ENCODE data around the gene GOLGA6B.
"Not testable (repeated sequence)": the region's sequence is repeated elsewhere in the genome, so short reads cannot be mapped to it uniquely, and the experiment has no call there.

Gene GOLGA6B, protein sequence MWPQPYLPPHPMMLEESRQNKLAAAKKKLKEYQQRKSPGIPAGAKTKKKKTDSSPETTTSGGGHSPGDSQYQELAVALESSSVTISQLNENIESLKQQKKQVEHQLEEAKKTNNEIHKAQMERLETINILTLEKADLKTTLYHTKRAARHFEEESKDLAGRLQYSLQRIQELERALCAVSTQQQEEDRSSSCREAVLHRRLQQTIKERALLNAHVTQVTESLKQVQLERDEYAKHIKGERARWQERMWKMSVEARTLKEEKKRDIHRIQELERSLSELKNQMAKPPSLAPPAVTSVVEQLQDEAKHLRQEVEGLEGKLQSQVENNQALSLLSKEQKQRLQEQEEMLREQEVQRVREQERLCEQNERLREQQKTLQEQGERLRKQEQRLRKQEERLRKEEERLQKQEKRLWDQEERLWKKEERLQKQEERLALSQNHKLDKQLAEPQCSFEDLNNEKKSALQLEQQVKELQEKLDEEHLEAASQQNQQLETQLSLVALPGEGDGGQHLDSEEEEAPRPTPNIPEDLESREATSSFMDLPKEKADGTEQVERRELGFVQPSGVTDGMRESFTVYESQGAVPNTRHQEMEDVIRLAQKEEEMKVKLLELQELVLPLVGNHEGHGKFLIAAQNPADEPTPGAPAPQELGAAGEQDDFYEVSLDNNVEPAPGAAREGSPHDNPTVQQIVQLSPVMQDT

DNA sequence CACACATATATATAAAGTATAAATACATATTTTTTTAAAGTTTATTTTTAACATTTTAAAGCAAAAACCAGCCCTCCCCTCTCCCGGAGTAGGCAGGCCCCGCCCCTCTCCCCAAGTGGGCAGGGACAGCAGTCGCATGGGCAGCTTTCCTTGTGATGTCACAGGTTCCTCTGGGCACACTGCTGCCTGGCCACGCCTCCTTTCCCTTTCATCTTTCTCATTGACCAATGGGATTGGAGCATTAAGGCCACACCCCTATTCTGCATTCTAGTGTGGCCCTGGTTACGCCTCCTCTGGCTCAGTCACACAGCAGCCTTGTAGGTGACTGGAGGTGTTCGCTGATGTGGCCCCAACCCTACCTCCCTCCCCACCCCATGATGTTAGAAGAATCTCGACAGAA is at the start of gene GOLGA6B:
TSS of gene GOLGA6B (plus strand) at position 301 of the 400 bp plus-strand sequence. CDS start at position 342, 41 bp downstream.
- DNase-seq, result not testable (repeated sequence)

DNA sequence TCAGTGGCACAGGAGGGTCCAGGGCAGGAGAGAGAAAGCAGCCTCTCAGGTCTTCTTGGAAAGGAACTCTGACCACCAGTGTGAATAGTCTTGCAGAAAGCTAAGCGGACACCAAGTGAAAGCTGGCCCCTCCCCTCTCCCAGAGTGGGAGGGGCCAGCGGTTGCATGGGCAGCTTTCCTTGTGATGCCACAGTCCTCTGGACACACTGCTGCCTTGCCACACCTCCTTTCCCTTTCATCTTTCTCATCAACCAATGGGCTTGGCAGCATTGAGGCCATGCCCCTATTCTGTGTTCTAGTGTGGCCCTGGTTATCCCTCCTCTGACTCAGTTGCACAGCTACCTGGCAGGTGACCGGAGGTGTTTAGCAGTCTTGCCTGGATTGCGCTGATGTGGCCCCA is 49.7 kb upstream of the GOLGA6B start:
- no peak for DNase-seq

DNA sequence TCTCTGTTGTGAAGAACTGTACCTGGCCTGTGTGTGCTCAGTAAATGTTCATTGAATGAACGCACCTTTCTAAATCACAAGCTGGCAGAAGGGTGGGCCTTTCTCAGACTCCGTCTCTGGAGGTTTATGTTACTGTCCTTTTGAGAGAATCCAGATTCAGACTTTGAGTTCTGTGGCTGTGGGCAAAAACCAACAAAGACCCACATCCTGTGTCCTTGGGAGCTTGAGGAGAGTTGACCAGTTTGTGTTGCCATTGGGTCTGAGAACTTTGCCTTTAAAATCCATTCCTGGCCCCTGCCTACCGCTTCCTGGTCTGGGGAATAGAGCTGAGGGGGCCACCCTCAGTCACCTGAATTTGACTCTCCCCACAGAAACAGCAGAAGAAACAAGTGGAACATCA is 46.4 kb upstream of the GOLGA6B start:
- DNase-seq, result not testable (repeated sequence)

DNA sequence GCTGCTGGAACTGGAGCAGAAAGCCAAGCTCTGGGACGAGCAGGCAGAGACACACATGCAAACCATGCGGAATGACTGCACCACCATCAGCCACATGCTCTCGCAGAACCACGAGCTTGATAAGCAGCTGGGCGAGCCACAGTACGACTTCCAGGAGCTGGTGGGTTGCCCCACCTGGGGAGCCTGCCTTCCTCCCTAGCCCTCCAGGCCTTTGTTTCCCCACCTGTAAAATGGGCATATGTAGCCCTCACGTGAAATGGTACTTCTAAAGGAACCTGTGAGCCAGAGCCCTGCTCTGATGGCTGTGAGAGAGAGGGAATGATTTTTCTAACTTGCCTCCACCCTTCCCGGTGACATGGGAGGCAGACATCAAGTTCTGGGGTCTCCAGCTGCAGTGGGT is 44.6 kb upstream of the GOLGA6B start:
- no peak for DNase-seq

DNA sequence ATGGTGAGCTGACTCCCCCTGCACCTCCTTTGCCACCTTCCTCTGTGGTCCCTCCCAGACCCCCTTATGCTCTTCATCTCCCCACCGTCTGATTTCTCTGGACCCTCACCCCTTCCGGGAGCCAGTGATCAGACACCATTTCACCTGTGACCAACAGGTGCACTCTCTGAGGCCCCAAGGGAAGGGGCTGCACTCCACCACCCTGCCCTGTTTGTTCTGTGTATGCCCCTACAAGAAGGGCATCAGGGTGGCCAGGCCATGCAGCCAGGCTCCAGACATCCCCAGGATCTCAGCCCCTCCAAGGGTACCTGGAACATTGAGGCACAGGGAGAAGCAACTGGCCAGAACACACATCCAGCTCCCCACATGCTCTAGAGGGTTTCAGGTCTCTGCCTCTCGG is 42.2 kb upstream of the GOLGA6B start:
- DNase-seq, result not testable (repeated sequence)

DNA sequence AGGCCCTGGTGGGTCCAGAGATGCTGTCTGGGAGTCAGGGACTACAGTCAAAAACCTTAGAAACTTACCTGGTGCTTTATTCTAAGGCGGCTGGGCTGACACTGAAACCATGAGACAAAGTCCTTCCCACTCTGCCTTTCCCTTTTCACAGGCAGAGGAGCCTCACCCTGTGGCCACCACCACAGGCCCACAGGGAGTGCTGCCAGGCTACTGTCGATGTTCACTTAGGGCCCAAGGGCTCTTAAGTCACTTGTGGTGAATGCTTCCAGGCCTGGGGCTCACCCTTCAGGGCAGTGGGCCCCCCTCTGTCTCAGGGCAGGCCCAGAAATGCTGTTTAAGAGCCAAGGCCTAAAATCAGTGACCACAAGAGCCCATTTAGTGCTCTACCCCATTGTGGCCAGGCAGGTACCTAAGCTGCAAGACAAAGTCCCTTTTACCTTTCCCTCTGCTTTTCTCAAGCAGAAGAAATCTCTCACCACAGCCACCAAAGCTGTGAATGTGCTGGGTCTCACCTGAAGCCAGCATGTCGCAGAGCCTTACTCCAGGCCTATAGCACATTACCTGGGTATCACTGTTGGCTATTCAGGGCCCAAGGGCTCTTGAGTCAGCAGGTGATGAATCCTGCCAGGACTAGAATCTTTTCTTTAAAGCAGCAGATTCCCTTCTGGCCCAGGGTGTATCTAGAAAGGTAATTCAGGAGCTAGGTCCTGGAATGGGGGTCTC is 39.5 kb upstream of the GOLGA6B start:
- DNase-seq, result no peak

DNA sequence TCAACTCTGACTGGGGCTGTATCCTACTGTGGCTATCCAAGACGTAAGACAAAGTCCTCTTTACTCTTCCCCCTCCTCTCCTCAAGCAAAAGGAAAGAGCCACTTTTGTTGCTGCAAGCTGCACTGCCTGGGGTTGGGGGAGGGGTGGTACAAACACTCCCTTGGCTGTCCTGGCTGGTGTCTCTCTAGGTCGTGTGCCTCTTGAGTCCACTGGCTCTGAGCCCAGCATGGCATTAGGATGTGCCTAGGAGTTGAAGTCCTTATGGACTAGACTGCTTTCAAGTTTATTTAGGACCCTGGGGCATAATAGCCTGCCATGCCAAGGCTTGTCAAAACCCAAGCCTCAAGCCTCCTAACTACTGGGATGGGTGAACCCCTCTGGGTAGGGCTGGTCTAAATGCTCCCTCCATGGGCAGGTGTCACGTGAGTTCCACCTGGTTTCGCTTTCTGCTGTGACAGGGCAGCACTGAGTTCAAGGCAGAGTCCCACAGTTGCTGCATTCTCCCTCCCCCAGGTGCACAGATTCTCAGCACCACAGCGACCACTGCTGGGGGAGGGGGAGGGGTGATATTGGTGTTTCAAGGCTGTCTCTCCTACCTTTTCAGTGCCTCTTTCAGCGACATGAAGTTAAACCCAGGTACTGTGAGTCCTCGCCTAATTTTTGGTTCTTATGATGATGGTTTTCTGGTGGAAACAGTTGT is 38.8 kb upstream of the GOLGA6B start:
- not testable (repeated sequence) for DNase-seq

DNA sequence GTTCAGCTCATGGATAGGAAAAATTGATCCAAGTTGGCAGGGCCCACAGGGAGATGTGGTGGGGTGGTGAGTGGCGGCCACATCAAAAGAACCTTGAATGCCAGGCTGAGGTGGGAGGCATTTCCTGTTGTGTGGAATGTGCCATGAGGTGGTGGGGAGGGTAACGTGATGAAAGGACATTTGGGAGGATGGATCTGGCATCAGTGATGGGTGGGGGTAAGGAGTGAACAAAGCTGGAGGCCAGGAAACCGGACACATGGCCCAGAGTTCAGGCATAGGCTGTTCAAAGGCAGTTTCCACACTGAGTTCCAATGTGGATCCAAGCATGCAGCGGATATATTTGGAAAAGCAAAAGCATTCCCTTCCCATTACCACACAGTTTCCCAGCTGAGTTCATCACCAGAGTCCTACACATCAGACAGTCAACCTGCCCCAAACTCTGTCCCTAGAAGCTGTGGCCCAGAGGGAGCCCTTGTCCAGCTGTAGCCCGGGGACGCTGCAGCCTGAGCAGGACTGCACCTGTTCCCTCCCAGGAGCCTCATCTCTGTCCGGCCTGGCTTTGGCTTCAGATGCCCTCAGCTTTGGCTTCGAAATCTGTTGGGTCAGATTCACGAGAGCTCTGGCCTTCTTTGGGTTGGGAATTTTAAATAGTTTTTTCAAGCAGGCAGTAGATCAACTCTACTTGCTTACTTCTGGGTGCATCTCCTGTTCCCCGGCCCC is 37.8 kb upstream of the GOLGA6B start:
- DNase-seq, result no peak

DNA sequence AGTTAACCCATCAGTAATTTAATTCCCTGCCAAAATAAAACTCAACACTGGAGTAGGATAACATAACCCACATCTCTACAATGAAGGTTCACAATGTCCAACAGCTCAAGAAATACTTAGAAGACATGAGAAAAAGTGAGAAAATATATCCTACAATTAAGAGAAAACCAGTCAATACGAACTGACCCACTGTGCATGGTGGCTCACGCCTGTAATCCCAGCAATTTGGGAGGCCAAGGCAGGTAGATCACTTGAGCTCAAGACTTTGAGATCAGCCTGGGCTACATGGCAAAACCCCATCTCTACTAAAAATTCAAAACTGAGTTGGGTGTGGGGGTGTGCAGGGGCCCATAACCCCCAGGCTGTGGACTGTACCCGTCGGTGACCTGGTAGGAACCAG is 30.6 kb upstream of the GOLGA6B start:
- not testable (repeated sequence) for DNase-seq

DNA sequence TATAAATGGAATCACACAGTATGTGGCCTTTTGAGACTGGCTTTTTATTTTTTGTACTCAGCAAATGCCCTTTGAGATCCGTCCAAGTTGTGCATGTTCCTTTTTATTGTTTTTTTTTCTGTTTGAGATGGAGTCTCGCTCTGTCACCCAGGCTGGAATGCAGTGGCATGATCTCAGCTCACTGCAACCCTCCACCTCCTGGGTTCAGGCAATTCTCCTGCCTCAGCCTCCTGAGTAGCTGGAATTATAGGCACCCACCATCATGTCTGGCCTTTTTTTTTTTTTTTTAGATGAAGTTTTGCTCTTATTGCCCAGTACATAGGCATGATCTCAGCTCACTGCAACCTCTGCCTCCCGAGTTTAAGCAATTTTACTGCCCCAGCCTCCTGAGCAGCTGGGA is 28.3 kb upstream of the GOLGA6B start:
- DNase-seq, result not testable (repeated sequence)

DNA sequence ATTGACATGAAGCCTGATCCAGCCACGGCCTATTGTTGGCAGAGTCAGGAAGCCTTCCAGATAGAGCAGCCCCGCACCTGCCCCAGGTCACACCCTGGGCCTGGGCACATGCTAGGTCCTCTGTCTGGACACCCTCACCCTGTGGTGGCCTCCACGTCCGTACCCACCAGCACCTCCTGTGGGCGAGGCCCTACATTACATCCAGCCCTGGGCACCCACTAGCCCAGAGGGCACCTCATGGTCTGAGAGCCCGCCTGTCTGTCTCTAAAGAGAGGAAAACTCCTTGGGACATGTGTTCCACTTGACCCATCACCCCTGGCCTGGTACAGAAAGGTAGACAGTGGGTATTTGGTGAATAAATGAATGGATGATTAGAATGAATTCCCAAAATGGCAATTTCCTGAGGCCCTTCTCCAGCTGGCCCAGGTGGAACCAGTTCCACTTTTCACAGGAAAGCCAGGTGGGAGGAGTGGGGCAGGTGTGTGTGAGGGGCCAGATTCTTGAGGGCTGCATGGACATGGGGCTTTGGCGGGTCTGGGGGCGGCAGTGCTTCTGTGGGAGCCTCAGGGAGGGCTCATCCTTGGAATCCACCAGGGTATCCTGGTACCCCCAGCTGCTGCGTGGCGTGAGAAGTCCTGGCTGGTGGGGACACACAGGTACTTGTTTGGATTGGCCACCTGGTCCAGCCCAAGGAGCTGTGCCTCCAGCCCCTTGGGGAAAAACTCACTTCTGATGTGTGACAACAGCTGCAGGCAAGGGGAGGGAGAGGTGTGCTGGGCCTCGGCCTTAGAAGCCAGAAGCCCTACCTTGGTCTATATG is 26.0 kb upstream of the GOLGA6B start:
- not testable (repeated sequence) for DNase-seq

DNA sequence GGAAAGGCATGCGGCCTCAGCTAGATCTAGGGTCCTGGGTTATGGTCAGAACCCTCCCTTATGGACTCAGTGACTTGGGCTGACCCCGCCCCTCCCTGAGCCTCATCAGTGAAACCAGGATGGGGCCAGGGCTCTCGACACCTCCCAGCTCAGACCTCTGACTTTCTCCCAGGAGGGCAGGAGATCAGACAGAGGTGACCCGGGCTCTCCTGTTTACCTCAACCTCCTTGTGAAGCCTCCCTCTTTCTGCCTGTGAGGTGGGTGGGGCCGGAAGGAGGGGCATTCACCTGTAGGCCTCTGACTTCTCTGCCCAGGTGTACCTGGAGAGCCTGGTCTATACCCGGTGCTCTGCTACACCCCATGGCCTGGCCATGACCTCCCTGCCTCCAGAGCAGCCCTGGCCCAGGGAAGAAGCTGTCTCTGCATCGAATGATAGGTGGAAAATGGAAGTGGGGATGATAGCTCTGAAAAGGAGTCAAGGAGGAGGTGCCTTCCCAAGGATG is 25.4 kb upstream of the GOLGA6B start:
- not testable (repeated sequence) for DNase-seq

DNA sequence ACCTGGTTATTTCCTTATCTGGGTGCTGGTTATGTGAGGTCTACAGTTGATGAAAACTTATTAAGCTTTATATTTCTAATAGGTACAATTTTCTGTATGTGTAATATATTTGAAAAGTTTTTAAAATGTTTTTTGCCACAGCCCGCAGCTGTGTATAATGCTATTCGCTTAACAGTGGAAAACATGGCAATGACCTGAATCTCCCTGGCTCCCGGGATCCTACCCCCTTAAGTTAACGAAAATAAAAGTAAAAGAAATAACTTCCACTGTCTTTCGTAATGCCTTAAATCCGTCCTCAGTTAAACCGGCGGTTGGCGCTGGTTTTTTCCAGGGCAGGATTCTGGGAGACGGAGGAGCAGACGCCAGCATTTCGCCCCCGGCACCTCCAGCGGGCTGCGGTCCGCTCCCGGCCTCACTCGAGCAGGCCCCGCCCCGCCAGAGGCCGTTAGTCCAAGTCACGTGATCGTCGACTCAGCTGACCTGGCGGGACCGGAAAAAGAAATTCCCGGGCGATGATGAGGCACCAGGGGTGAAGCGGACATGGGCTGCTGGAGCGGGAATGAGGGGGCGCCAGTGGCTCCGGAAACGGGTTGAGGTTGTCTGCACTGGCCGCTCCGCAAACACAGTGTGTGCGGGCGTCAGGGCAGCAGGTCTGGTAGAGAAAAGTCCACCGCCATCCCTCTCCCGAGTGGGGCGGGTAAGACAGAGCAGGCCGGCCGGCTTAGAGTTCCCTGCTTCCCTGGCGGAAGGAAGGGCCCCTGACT is 17.8 kb upstream of the GOLGA6B start:
- not testable (repeated sequence) for DNase-seq

DNA sequence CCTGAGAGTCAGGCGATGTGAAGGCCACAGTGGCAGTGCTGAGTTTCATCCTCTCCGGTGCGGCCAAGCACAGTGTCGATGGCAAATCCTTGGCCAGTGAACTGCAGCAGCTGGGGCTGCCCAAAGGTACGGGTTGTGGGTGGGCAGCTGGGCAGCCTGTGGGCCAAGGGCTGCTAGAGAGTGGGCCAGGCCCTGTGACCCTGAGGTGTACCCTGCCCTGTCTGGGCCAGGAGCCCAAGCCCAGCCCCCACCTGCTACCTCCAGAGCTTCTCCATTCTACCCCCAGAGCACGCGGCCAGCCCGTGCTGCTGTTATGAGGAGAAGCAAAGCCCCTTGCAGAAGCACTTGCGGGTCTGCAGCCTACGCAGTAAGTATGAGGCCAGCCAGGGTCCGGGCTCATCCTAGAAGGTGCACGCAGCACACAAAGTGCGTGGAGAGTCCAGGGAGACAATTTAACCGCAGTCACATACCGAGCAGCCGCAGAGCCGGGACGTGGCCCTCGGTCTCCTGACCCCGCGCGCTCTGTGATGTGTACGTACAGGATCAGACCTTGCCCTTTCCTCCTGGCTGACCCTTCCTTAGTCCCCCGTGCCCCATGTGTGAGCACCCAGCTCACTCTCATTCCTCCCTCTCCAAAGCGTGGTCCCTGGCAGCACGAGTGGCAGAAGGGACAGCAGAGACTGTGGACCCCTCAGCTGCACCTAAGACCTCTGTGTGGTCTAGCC is 14.6 kb upstream of the GOLGA6B start:
- DNase-seq, result not testable (repeated sequence)

DNA sequence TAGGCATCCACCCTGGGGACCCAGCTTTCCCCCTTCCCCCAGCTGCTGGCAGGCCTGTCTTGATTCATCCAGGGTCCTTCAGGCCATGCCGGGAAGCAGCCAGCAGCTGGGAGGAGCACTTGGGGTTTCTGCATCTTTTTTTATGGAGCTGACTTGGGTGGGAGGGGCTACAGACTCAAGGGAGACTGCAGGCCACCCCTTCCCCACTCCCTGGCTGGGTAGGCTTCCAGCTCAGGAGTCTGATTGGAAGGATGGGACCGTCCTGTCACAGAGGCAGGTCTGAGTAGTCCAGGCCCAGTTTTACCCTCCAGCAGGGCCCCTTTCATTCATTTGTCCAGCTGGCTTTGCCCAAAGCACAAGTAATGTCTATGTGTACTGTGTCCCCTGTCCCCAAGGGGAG is 12.2 kb upstream of the GOLGA6B start:
- DNase-seq, result not testable (repeated sequence)

DNA sequence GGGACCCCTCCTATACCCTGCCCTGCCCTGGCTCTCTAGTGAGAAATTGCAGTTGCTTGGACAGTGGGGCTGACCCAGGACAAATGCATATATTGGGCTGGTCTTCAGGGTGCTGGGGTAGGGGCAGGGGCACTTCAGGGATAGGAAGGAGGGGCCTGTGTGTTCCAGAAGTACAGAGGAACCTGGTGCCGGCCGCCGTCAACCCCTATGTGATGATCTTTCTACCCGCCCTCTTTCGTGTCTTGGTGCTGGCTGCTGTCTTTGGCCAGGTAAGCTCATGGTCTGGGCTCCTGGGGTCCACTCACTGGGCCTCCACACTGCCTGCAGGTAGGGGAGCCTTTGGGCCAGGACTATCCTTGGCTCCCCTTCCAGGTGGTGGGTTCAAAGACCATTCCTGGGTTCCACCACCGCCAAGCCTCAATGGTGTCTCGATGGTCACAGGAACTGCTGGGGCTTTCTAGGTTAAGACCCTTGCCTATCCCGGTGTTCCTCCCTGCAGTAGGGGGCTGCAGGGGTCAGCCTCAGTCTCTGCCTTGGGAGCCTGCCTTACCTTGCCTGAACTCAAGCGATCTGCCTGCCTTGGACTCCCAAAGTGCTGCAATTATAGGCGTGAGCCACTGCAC is 5.8 kb upstream of the GOLGA6B start:
- not testable (repeated sequence) for DNase-seq

DNA sequence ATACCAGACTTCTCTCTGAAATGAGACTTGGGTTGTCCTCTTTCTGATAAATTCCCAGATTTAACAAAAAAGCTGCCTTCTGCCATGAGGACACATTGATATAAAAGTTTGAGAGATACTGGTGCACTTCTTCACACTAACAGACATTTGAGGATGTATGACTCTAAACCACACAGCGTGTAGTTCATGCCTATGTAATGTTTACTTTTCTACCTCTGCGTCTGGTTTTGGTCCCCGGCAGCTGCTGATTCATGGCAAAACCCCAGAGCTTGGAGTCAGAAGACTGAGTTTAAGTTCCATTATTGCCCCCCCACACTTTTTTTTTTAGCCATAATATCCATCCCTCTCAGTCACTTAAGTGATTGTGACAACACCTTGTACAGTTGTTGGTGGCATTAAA is 1.5 kb downstream of the GOLGA6B start:
- not testable (repeated sequence) for DNase-seq

DNA sequence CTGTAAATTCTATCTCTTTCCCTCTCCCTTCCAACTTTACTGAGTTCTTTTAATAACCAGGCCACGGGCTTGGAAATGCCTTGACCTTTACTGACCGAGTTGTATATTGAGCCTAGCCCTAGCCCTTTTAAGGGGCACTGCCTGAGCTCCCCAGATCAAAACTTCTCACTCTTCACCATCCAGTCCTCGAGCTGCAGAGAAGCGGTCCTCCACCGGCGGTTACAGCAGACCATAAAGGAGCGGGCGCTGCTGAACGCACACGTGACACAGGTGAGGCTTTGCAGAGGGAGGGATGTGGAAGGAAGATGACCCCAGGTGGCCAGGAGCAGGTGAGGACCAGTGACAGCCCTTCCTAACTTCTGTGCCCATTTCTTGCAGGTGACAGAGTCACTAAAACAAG is 6.6 kb downstream of the GOLGA6B start:
- not testable (repeated sequence) for DNase-seq

DNA sequence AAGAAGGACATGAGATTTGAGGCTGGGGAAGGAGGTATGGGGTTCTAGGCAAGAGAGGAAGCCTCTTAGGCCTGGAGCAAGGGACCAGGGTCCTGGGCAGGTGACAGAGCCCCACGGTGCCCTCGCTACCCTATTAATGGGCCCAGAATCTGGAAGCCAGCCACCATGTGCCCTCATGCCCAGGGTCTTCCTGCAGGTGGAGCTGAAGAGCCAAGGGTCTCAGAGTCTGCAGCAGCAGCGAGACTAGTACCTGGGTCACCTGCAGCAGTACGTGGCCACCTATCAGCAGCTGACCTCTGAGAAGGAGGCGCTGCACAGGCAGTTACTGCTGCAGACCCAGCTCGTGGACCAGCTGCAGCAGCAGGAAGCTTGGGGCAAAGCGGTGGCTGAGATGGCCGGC is 9.4 kb downstream of the GOLGA6B start:
- DNase-seq, result not testable (repeated sequence)

Measured in GOT3 (cell line).